K562 (cell line): Measurements from ENCODE around the gene METTL25B. TPM values are rescaled to one million over a fixed set of nuclear protein-coding genes. Genes with fewer than 3 reads are reported as not detected.

Source experiments
- ARID1B ChIP-seq: fragments of 450-650 bp; IDR thresholded peaks from 2 replicates; pipeline ENCODE4 v1.6.1; 2016; ENCODE audit warnings: antibody characterized with exemption, mild to moderate bottlenecking, inconsistent platforms
- ATF3 ChIP-seq, 2 experiments: fragments of 450-650 bp in 1 of 2; sonication (generic) in 1 of 2; formaldehyde crosslinking in 1 of 2; IDR thresholded peaks in 1 of 2; conservative IDR thresholded peaks in 1 of 2; 2 replicates each; pipeline versions ENCODE4 v1.6.1 to v1.8.1; 2016 to 2023; ENCODE audit warnings: mild to moderate bottlenecking in 2 of 2, moderate library complexity in 2 of 2, inconsistent platforms in 1 of 2, missing genetic modification reagents in 1 of 2
- CHD4 ChIP-seq: fragments of 200-600 bp; sonication (generic); IDR thresholded peaks from 3 replicates; pipeline ENCODE4 v1.6.1; 2012; ENCODE audit warnings: low read depth, mild to moderate bottlenecking, mixed read lengths, low read length, inconsistent platforms; ENCODE audit not compliant: insufficient read depth, insufficient replicate concordance, poor library complexity, severe bottlenecking
- EHMT2 ChIP-seq: fragments of 450-650 bp; IDR thresholded peaks from 2 replicates; pipeline ENCODE4 v1.6.1; 2018; ENCODE audit warnings: antibody characterized with exemption
- HDGF ChIP-seq: fragments of 450-650 bp; IDR thresholded peaks from 2 replicates; pipeline ENCODE4 v1.6.1; 2016
- MCM5 ChIP-seq: fragments of 450-650 bp; IDR thresholded peaks from 2 replicates; pipeline ENCODE4 v1.6.1; 2016; ENCODE audit warnings: low read depth
- NR1H2 ChIP-seq: sonication (generic); formaldehyde crosslinking; IDR thresholded peaks from 2 replicates; pipeline ENCODE4 v1.4.0; 2020; ENCODE audit warnings: mild to moderate bottlenecking, missing genetic modification reagents
- PRMT5 ChIP-seq: sonication (generic); formaldehyde crosslinking; IDR thresholded peaks from 2 replicates; pipeline ENCODE4 v1.5.0; 2020; ENCODE audit warnings: missing genetic modification reagents
- RB1 ChIP-seq: fragments of 450-650 bp; IDR thresholded peaks from 2 replicates; pipeline ENCODE4 v1.6.1; 2017; ENCODE audit warnings: low read depth, mild to moderate bottlenecking
- ZNF263 ChIP-seq: sonication (generic); formaldehyde crosslinking; IDR thresholded peaks from 2 replicates; pipeline ENCODE4 v1.8.0; 2022; ENCODE audit warnings: mild to moderate bottlenecking, missing genetic modification reagents, borderline replicate concordance
- ZNF407 ChIP-seq: fragments of 450-650 bp; IDR thresholded peaks from 2 replicates; pipeline ENCODE4 v1.6.1; 2016; ENCODE audit warnings: low read depth
- ZNF512 ChIP-seq: IDR thresholded peaks from 2 replicates; pipeline ENCODE4 v1.6.1; 2016; ENCODE audit warnings: missing genetic modification characterization, missing compliant biosample characterization
- polyA plus RNA-seq, 8 experiments: library from polyadenylated mRNA; depleted of rRNA in 4 of 8; stranded (reverse) in 5 of 8; unstranded in 3 of 8; fragments of >200 nt; fragmentation: Nextera tagmentation in 2 of 8; fragmentation: Illumina TruSeq in 1 of 8; extraction: Ambion mirVana in 2 of 8; extraction: Trizol in 1 of 8; gene quantifications; 2 replicates each; pipeline versions ENCODE4 v1.2.1 to v1.2.3, GENCODE V29; 2011 to 2014; ENCODE audit warnings: inconsistent platforms in 1 of 8, missing spikeins in 1 of 8
- total RNA-seq, 7 experiments: library from RNA; depleted of rRNA in 6 of 7; stranded (reverse); fragments of >200 nt in 6 of 7; fragmentation: Illumina TruSeq in 2 of 7; extraction: Trizol in 2 of 7; gene quantifications; 2 replicates each; pipeline versions ENCODE4 v1.2.1 to v1.2.3, GENCODE V29; 2011 to 2021; ENCODE audit warnings: low replicate concordance in 1 of 7
- TF ChIP-seq, protein P1 (sequence below): fragments of 450-650 bp; formaldehyde crosslinking; conservative IDR thresholded peaks from 2 replicates; pipeline ENCODE4 v1.4.0; 2022; ENCODE audit warnings: mild to moderate bottlenecking, missing genetic modification characterization

Gene METTL25B
- total and polyA plus RNA-seq, 9 of the 15 experiments (the other 6 are each of a cell fraction or from before 2014, with no cell fraction given), result 7.7 to 48.3 (median 33.1) TPM

DNA sequence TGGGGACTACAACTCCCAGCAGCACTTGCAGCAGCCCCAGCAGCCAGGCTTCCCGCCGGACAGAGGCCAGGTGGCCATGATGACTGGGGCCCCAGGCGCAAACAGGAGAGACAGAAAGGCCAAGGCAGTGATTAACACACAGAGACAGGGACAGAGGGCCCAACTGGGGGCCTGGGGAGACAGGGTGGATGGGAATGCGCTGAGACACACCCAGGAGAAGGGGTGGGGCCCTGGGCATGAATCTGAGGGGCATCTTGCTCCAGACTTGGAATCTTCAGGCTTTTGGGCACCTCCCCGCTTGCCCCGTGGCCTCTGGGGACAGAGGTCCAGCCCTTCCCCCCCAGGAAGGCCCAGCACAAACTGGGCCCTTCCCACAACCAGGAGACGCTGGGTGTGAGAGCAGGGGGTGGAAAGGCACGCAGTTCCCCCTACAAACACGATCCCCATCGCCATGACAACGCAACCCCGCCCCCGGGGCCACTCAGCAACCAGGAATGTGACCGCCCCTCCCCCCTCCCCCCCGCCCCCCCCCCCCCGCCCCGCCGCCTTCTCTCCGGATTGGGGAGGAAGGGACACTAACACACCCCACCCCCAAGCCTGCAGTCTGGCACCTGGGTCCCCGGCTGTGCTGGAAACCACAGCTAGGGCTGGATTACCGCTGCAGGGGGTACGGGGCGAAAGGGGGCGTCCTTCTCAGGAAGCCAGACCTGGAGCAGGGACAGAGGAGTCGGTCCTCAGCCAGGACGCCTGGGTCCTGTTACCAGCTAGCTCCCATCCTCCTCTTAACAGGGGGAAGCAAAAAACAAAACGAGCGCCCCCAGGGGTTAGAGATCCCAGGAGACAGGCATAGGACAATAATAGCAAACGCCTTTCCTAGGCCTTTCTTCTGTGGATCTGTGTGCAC is 18.7 kb downstream of the METTL25B start (continued):
- TF ChIP-seq ZNF407, result no peak
- TF ChIP-seq CHD4, result no peak
- TF ChIP-seq PRMT5 (CRISPR knock-in tag), result no peak
- TF ChIP-seq HDGF, result 0 out of 2 replicates have a peak, but pooled peaks have one; percentile 52
- no peak for TF ChIP-seq NR1H2 (CRISPR knock-in tag)
- 0 out of 2 replicates have a peak, but pooled peaks have one; percentile 26 for TF ChIP-seq ZNF263 (CRISPR knock-in tag)
- TF ChIP-seq MCM5, result no peak
- TF ChIP-seq, protein P1, sequence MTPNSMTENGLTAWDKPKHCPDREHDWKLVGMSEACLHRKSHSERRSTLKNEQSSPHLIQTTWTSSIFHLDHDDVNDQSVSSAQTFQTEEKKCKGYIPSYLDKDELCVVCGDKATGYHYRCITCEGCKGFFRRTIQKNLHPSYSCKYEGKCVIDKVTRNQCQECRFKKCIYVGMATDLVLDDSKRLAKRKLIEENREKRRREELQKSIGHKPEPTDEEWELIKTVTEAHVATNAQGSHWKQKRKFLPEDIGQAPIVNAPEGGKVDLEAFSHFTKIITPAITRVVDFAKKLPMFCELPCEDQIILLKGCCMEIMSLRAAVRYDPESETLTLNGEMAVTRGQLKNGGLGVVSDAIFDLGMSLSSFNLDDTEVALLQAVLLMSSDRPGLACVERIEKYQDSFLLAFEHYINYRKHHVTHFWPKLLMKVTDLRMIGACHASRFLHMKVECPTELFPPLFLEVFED (CRISPR knock-in tag), result 0 out of 2 replicates have a peak, but pooled peaks have one; percentile 49
- TF ChIP-seq ARID1B, result 0 out of 2 replicates have a peak, but pooled peaks have one; percentile 7
- peak; percentile 35; the same call in 1 of the 2 replicates for TF ChIP-seq ATF3 (IDR thresholded peaks at IDR 0.05)
- TF ChIP-seq ATF3 (CRISPR knock-in tag; conservative IDR thresholded peaks at IDR 0.05), result no peak
- TF ChIP-seq ZNF512 (tag), result no peak
- no peak for TF ChIP-seq RB1
- no peak for TF ChIP-seq EHMT2
